GM18511 (cell line): ENCODE data around the gene SLC17A8.
"Not testable (repeated sequence)": the region's sequence is repeated elsewhere in the genome, so short reads cannot be mapped to it uniquely, and the experiment has no call there.

Source experiments
- ATAC-seq: cut with Tn5 transposase; IDR thresholded peaks from one replicate; pipeline ENCODE4 v1.9.1; 2021; ENCODE audit warnings: mild to moderate bottlenecking, moderate library complexity; ENCODE audit not compliant: unreplicated experiment

SLC17A8 gene

GRCh38 chr12:100422646-100423045 lies 65.8 kb downstream of the SLC17A8 start:
- ATAC-seq = no peak

- ATAC-seq = no peak
Measured at GRCh38 chr12:100426145-100426544, 69.3 kb downstream of the SLC17A8 start.

GRCh38 chr12:100427078-100427477 lies 70.2 kb downstream of the SLC17A8 start:
- no peak for ATAC-seq

GRCh38 chr12:100430251-100430650 lies 73.4 kb downstream of the SLC17A8 start:
- ATAC-seq = not testable (repeated sequence)

GRCh38 chr12:100433701-100434100 lies 76.8 kb downstream of the SLC17A8 start:
- no peak for ATAC-seq

- ATAC-seq = no peak
Measured at GRCh38 chr12:100434177-100434576, 77.3 kb downstream of the SLC17A8 start.

- no peak for ATAC-seq
Measured at GRCh38 chr12:100435957-100436356, 79.1 kb downstream of the SLC17A8 start.

GRCh38 chr12:100437038-100437841 lies 80.4 kb downstream of the SLC17A8 start:
- no peak for ATAC-seq

GRCh38 chr12:100439797-100440196 lies 82.9 kb downstream of the SLC17A8 start:
- no peak for ATAC-seq

- no peak for ATAC-seq
Measured at GRCh38 chr12:100442403-100442802, 85.5 kb downstream of the SLC17A8 start.

- ATAC-seq = no peak
Measured at GRCh38 chr12:100443434-100443833, 86.6 kb downstream of the SLC17A8 start.

- no peak for ATAC-seq
Measured at GRCh38 chr12:100445081-100445481, 88.2 kb downstream of the SLC17A8 start.

GRCh38 chr12:100447381-100447780 lies 90.5 kb downstream of the SLC17A8 start:
- ATAC-seq = no peak

- ATAC-seq = no peak
Measured at GRCh38 chr12:100448656-100449055, 91.8 kb downstream of the SLC17A8 start.

- no peak for ATAC-seq
Measured at GRCh38 chr12:100450735-100451134, 93.9 kb downstream of the SLC17A8 start.

- no peak for ATAC-seq
Measured at GRCh38 chr12:100453951-100454350, 97.1 kb downstream of the SLC17A8 start.

GRCh38 chr12:100455896-100456295 lies 99.0 kb downstream of the SLC17A8 start:
- no peak for ATAC-seq

GRCh38 chr12:100458191-100458590 lies 101.3 kb downstream of the SLC17A8 start:
- no peak for ATAC-seq

- ATAC-seq = no peak
Measured at GRCh38 chr12:100460702-100461101, 103.8 kb downstream of the SLC17A8 start.

GRCh38 chr12:100461330-100461973 lies 104.6 kb downstream of the SLC17A8 start:
- ATAC-seq = no peak

- no peak for ATAC-seq
Measured at GRCh38 chr12:100463661-100464060, 106.8 kb downstream of the SLC17A8 start.

GRCh38 chr12:100464529-100464928 lies 107.7 kb downstream of the SLC17A8 start:
- ATAC-seq = no peak
